Measurements from ENCODE around the gene TXLNB. TPM values are rescaled to one million over a fixed set of nuclear protein-coding genes. Genes with fewer than 3 reads are reported as not detected.
"Not testable (repeated sequence)": the region's sequence is repeated elsewhere in the genome, so short reads cannot be mapped to it uniquely, and the experiment has no call there.

Gene TXLNB
- total and polyA plus RNA-seq, 2 experiments from 2014 or later = 0.37 to 0.50 TPM

- no peaks in the 10 kb centered on the region for H3K9me3 ChIP-seq (ENCODE audit: low read depth)
- WGBS (ENCODE audit: low lambda C conversion rate, missing lambda C conversion rate) = 82% methylated on average over 5 of the region's 5 CpGs
- no peaks in the 10 kb centered on the region for H3K9me2 ChIP-seq (replicated peaks; ENCODE audit: insufficient read depth)
- H3K79me2 ChIP-seq = no peaks in the 10 kb centered on the region
- H2AFZ ChIP-seq = no peak overlapping the region
- no peaks in the 10 kb centered on the region for H3K36me3 ChIP-seq (replicated peaks; ENCODE audit: insufficient read depth, low read depth)
- no peaks in the 10 kb centered on the region for H3K27me3 ChIP-seq
- H4K20me1 ChIP-seq (ENCODE audit: insufficient read depth, poor library complexity, severe bottlenecking) = no peaks in the 10 kb centered on the region
- no peak overlapping the region for H3K27ac ChIP-seq
- no peak for DNase-seq (ENCODE audit: low spot score)
- no peak overlapping the region for H3K4me3 ChIP-seq
- TF ChIP-seq EZH2 (IDR thresholded peaks at IDR 0.05; ENCODE audit: borderline replicate concordance) (no peak), EZH2phosphoT487 (IDR thresholded peaks at IDR 0.05; ENCODE audit: low read depth, severe bottlenecking, unreplicated experiment) (no peak), CTCF (IDR thresholded peaks at IDR 0.05; ENCODE audit: poor library complexity) (no peak)
- peaks cover 5% of the 10 kb centered on the region for H3K4me1 ChIP-seq (ENCODE audit: insufficient read depth)
- H3K4me2 ChIP-seq = no peak overlapping the region
Measured at GRCh38 chr6:139236105-139236504, 55.7 kb downstream of the TXLNB start.

GRCh38 chr6:139235661-139236060 is 56.1 kb downstream of the TXLNB start:
- Histone ChIP-seq H3K4me2 (no peak overlapping the region), H3K27ac (no peak overlapping the region)
- no peak for DNase-seq (ENCODE audit: low spot score)

GRCh38 chr6:139234193-139234592 is 57.6 kb downstream of the TXLNB start:
- not testable (repeated sequence) for H3K79me2 ChIP-seq; H3K9me3 ChIP-seq (ENCODE audit: low read depth); H3K4me1 ChIP-seq (ENCODE audit: insufficient read depth); H3K36me3 ChIP-seq (replicated peaks; ENCODE audit: insufficient read depth, low read depth); H4K20me1 ChIP-seq (ENCODE audit: insufficient read depth, poor library complexity, severe bottlenecking); H3K27ac ChIP-seq; H3K4me2 ChIP-seq; DNase-seq (ENCODE audit: low spot score); H3K9me2 ChIP-seq (replicated peaks; ENCODE audit: insufficient read depth); H2AFZ ChIP-seq; H3K4me3 ChIP-seq; H3K27me3 ChIP-seq
- WGBS (ENCODE audit: low lambda C conversion rate, missing lambda C conversion rate) = 92% methylated on average over 2 of the region's 2 CpGs

More at GRCh38 chr6:139235661-139236060, 56.1 kb downstream of the TXLNB start:
- Histone ChIP-seq H3K36me3 (replicated peaks; ENCODE audit: insufficient read depth, low read depth) (no peaks in the 10 kb centered on the region), H4K20me1 (ENCODE audit: insufficient read depth, poor library complexity, severe bottlenecking) (no peaks in the 10 kb centered on the region), H2AFZ (no peak overlapping the region), H3K27me3 (no peaks in the 10 kb centered on the region), H3K9me2 (replicated peaks; ENCODE audit: insufficient read depth) (no peaks in the 10 kb centered on the region), H3K79me2 (no peaks in the 10 kb centered on the region), H3K4me1 (ENCODE audit: insufficient read depth) (peaks cover 1% of the 10 kb centered on the region), H3K4me3 (no peak overlapping the region), H3K9me3 (ENCODE audit: low read depth) (no peaks in the 10 kb centered on the region)
- TF ChIP-seq CTCF (IDR thresholded peaks at IDR 0.05; ENCODE audit: poor library complexity) (no peak), EZH2phosphoT487 (IDR thresholded peaks at IDR 0.05; ENCODE audit: low read depth, severe bottlenecking, unreplicated experiment) (no peak), EZH2 (IDR thresholded peaks at IDR 0.05; ENCODE audit: borderline replicate concordance) (no peak)
- 95% methylated on average over 12 of the region's 12 CpGs for WGBS (ENCODE audit: low lambda C conversion rate, missing lambda C conversion rate)

GRCh38 chr6:139231206-139231605 is 60.6 kb downstream of the TXLNB start:
- Histone ChIP-seq H3K27ac (no peak overlapping the region), H3K9me2 (replicated peaks; ENCODE audit: insufficient read depth) (no peaks in the 10 kb centered on the region), H3K36me3 (replicated peaks; ENCODE audit: insufficient read depth, low read depth) (no peaks in the 10 kb centered on the region), H3K27me3 (no peaks in the 10 kb centered on the region), H3K4me3 (no peak overlapping the region), H3K9me3 (ENCODE audit: low read depth) (no peaks in the 10 kb centered on the region), H3K4me1 (ENCODE audit: insufficient read depth) (no peaks in the 10 kb centered on the region), H2AFZ (no peak overlapping the region), H4K20me1 (ENCODE audit: insufficient read depth, poor library complexity, severe bottlenecking) (no peaks in the 10 kb centered on the region), H3K4me2 (no peak overlapping the region), H3K79me2 (no peaks in the 10 kb centered on the region)
- DNase-seq (ENCODE audit: low spot score) = no peak
- TF ChIP-seq EZH2 (IDR thresholded peaks at IDR 0.05; ENCODE audit: borderline replicate concordance) (no peak), EZH2phosphoT487 (IDR thresholded peaks at IDR 0.05; ENCODE audit: low read depth, severe bottlenecking, unreplicated experiment) (no peak)
- WGBS (ENCODE audit: low lambda C conversion rate, missing lambda C conversion rate) = 37% methylated on average over 2 of the region's 2 CpGs

All from hepatocyte (in vitro differentiated cells).